Measurements from ENCODE around the gene PELI3.
"Not testable (repeated sequence)": the region's sequence is repeated elsewhere in the genome, so short reads cannot be mapped to it uniquely, and the experiment has no call there.

PELI3 gene, protein sequence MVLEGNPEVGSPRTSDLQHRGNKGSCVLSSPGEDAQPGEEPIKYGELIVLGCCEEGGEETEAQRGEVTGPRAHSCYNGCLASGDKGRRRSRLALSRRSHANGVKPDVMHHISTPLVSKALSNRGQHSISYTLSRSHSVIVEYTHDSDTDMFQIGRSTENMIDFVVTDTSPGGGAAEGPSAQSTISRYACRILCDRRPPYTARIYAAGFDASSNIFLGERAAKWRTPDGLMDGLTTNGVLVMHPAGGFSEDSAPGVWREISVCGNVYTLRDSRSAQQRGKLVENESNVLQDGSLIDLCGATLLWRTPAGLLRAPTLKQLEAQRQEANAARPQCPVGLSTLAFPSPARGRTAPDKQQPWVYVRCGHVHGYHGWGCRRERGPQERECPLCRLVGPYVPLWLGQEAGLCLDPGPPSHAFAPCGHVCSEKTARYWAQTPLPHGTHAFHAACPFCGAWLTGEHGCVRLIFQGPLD

DNA sequence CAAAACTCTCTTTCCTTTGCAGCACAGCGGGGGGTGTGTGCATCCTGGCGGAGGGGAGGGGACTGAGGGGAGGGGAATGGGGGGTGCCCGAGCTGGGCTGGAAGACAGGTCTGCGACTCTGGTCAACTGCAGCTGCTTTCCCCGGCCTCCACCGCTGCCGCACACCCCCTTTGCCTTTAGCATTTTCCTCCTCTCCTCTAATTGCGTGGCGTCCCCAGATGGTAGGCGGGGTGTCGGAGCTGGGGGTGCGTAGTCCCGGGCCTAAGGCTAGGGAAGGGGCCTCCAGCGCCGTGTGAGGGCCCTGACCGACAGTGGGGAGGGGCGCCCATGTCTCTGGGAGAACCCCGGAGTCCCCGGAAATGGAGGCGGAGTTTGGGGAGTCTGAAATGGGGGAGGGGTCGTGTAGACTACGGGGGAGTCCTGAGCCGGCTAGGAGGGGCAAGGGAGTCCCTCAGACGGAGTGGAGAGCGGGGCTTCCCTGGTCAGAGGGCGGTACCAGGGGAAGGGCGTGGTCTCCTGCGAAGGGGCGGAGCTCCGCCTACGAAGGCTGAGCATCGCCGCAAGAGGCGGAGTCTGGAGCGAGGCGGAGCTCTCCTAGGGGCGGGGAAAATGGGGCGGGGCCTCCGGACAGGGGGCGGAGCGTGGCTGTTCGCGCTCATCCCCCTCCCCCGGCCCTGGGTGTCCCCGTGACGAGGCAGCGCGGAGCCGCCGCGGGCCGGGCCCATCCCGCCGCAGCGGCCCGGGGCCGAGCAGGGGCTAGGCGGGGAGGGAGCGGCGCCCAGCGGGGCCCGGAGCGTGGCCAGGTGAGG lies at the start of gene PELI3:
PELI3 (plus strand) TSS at position 681 of the 809 bp plus-strand sequence. CDS start 1,224 bp downstream, outside the sequence.
- peak; percentile 90 for DNase-seq

DNA sequence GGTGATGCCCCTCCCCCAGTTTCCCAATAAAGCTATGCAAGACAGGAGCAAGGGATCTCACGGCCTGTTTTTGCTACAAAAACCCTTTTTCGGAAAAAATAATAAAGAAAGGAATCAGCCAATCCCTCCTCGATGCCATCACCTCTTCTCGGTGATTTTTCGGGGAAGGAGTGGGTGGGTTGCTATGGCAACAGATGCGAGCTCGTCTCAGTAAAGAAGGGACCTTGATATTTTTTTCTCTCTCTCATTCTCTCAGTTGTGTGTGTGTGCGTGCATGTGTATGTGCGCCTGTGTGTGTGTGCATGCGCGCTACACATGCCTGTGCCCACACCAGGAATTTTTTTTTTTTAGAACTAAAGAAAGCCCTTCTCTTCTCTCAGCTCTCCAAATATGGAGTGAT lies 49.7 kb upstream of the PELI3 start:
- DNase-seq = no peak

DNA sequence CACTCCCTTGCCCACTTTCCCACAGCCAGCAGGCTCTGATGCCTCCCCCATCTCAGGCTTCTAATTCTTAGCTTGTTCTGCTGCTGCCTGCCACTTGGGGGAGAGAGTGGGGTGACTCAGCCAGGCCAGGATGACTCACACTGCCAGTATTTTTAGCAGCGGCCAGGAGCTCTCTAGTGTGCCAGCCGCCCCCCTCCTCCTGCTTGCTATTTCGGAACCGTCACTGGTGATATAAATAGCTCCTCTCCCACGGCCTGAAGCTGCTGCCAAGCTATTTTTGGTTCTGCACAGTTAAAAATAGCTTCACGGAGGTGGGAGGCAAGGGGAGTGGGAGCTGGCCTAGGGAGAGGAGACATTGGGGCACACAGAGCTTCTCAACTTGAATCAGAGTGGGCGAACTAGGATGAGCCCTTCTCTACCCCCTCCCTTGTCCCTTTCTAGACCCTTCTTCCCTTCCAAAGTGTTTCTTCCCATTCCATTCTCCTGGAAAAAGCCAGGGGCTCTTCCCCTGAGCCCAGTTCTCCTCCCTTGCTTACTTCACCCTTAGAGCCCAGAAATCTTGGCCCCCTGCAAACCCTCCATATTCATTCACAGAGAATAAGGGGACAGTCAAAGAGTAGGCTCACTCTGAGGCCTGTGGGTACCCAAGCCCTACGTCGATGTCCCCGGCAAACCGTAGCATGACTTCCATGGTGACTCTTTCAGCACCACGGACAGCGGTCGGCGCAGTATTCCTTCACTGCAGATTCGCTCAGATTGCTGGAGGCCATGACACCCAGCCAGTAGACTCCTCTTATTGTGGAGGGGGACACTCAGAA lies 48.3 kb upstream of the PELI3 start:
- peak; percentile 37 to 86 for DNase-seq

DNA sequence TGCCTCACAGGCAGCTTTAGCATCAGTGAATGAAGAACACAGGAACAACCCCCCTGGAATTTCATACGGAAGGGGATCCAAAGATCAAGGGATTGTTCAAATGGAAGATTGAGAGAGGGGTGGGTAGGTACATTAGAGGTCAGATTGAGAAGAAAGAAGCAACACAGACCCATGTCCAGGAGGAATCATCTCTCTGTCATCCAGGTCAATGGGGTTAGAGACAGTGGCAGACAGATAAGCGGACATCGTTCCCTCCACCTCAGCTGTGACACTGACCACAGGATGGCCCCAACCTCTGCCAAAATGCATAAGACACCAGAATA lies 47.8 kb upstream of the PELI3 start:
- DNase-seq = no peak

DNA sequence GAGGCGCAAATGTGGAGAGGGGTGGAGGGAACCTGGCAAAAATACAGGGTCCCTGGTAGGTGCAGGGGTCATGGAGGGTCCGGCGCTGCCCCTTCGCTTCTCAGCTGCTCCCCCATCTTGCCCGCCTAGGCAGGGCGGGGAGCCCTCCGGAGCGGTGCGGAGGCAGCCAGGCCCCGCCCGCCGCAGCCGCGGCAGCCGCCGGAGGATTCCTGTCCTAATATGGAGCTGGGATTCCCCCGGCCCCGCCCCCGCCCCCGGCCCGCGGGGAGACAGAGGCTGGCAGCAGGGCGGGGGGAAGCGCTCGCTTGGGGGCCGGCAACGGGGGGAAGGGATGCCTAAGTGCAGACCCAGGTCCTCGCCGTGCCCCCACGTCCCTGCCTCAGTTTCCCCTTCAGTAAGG lies 46.9 kb upstream of the PELI3 start:
- DNase-seq = no peak

DNA sequence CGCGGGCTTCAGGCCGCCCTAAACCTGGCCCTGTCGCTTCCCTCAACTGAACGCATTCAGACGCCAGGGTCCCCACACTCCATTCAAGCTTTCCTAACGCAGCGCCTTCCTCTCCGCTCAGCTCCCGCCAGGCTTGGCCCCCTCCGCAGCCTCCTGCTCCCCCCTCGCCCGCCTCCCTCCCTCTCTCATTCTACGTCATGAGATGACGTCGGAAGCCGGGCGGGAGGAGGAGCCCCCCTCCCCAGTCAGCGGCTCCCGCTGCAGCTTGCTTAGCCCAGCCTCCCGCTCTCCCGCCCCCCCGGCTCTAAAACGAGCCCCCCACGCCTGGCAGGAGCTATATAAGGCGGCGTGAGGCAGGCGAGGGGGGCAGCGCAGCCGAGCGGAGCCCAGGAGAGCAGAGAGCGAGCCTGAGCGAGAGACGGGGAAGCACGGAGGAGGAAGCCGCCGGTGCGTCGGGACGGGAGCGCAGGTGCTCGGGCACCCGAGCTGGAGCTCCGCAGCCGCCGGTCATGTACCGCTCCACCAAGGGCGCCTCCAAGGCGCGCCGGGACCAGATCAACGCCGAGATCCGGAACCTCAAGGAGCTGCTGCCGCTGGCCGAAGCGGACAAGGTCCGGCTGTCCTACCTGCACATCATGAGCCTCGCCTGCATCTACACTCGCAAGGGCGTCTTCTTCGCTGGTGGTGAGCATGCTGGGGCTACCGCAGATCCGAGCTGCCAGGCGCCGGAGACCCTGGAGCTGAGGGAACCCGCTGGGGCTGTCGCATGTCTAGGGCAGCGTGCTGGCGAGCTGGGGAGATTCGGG lies 45.8 kb upstream of the PELI3 start, which contains the start of gene NPAS4:
NPAS4 (plus strand) TSS at position 365 of the 806 bp plus-strand sequence; CDS start at position 510, 145 bp downstream.
- DNase-seq = no peak

DNA sequence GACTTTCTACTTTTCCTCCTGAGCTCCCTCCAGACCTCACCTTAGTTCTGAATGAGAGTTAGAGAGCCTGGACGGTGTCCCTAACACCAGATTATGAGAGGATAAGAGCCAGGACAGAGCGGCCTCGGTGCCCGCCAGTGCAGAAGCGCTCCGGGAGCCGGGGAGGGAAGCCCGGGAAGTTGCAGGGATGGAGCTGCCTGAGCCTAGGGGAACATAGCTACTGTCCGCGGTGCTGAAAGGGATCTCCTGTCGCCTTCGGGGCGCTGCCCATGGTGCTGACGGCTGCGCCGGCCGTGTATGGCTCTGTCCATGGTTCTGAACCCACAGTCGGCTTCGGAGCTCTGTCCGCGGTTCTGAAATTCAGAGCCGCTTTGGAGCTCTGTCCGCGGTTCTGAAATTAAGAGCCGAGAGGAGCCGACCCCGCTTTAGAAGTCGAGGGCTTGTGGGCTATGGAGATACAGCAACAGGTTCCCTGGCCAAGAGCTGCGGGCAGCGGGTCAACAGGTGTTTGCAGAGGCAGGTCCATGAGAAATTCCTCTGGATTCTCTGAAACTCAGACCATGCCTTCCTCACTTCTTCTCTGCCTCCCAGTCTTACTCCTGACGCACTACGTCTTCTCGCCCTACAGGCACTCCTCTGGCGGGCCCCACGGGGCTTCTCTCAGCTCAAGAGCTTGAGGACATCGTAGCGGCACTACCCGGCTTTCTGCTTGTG lies 45.1 kb upstream of the PELI3 start:
- DNase-seq = peak; percentile 47 to 81

DNA sequence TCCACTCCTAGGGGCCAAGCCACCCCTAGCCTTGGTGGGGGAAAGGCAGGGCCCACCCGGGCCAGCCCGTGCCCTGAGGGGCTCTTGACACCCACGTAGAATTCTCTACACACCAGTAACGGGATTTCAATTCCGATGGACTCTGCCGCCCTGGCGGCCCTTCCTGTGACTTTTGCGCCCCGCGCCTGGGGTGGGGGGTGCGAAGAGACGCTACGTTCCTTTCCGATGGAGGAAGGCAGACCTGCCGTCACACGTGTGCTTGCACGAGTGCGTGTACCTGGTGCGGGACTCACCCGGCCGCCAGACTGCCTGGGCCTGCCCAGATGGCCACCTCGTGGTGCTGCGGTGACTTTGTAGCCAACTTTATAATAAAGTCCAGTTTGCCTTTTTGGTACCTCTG lies 40.4 kb upstream of the PELI3 start:
- no peak for DNase-seq

DNA sequence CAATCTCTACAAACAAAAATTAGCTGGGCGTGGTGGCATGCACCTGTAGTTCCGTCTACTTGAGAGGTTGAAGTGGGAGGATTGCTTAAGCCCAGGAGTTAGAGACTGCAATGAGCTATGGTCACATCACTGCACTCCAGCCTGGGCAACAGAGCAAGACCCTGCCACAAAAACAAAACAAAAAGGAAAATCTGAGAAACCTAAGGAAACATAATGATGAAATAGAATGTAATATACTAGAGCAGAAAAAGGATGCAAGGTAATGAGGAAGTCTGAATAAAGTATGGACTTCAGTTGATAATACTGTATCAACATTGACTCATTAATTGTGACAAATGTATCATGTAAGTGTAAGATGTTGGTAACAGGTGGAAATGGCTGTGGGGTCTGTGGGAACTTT lies 37.8 kb upstream of the PELI3 start:
- no peak for DNase-seq

DNA sequence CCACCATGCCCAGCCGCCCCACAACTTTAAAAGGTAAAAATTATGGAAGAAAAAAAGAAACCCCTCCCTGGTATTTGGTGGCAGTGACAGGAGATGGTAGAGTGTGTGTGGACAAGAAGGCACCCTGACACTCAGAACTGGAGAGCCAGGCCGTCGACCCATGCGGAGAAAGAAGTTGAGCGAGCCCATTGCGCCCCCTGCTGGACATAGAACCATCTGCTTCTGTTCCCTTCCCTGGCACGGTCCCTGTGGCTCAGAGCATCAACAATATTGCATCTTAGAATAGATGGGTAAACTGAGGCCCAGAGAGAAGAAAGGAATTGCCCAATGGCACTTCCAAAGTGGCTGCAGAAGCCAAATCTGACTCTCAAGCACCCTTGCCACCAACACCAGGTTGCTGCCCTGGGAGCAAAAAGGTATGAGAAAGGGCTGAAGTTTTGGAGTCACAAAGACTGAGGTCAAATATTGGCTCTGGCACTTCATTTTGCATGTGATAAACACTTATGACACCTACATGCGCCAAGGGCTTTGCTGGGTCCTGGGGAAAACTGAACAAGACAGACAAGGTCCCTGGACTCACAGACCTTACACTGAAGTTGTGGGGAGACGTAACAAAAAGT lies 36.6 kb upstream of the PELI3 start:
- peak; percentile 59 to 73 for DNase-seq

DNA sequence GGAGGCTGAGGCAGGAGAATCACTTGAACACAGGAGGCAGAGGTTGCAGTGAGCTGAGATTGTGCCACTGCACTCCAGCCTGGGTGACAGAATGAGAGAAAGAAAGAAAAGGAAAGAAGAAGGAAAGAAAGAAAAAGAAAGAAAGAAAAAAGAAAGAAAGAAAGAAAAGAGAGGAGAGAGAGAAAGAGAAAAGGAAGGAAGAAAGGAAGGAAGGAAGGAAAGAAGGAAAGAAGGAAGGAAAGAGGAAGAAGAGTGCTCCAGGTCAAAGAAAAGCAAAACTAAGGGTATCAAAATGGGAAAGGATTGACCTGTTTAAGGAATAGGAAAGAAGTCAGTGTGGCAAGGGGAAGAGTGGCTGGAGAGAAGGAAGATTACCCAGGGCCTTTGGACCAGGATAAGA lies 35.4 kb upstream of the PELI3 start:
- DNase-seq = not testable (repeated sequence)

DNA sequence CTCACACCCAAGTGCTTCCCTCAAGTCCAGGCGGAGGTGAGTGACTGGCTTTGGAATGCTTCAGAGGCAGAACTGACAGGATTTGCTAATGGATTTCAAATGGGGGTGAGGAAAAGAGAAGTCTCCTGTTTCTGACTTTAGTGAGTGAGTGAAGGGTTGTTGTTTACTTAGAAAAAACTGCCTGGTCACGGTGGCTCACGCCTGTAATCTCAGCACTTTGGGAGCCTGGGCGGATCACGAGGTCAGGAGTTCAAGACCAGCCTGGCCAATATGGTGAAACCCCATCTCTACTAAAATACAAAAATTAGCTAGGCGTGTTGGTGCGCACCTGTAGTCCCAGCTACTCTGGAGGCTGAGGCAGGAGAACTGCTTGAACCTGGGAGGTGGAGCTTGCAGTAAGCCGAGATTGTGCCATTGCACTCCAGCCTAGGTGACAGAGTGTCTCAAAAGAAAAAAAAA lies 34.8 kb upstream of the PELI3 start:
- not testable (repeated sequence) for DNase-seq

DNA sequence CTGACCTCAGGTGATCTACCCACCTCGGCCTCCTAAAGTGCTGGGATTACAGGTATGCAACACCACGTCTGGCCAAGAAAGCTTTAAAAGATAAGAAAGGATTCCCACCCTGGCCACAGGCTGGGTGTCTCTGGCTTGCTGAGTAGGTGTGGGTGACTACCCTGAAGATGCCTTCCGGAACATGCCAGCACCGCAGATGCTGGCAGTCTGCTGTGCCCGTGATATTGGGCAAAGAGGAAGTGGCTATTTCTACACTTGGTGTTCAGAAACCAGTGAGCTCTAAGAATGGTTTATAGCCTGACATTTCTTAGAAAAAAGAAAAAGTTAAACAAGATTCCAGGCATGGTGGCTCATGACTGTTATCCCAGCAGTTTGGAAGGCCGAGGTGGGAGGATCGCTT lies 34.1 kb upstream of the PELI3 start:
- DNase-seq = no peak

DNA sequence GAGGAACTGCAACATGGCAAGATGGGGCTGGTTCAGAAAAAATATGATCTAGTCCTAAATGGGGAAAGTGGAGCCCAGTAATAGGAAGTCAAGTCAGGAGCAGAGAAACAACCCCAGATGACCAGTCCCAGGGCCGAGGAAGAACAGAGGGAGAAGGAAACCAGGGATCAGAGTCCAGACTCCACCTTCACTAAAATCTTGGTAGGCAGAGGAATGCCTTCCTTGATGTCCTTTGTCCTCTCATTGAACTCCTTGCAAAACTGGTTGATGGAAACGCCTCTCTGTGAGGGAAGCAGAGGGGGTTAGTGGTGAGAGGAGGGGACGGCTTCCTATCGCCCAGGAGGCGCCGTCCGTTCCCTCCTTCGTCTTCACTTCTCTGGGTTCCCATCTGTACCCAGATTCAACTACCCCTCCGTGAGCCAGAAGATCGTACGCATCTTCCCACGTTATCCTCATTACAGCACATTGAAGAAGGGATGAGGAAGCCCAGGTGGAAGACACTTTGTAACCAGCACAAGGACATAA lies 28.7 kb upstream of the PELI3 start:
- DNase-seq = no peak

DNA sequence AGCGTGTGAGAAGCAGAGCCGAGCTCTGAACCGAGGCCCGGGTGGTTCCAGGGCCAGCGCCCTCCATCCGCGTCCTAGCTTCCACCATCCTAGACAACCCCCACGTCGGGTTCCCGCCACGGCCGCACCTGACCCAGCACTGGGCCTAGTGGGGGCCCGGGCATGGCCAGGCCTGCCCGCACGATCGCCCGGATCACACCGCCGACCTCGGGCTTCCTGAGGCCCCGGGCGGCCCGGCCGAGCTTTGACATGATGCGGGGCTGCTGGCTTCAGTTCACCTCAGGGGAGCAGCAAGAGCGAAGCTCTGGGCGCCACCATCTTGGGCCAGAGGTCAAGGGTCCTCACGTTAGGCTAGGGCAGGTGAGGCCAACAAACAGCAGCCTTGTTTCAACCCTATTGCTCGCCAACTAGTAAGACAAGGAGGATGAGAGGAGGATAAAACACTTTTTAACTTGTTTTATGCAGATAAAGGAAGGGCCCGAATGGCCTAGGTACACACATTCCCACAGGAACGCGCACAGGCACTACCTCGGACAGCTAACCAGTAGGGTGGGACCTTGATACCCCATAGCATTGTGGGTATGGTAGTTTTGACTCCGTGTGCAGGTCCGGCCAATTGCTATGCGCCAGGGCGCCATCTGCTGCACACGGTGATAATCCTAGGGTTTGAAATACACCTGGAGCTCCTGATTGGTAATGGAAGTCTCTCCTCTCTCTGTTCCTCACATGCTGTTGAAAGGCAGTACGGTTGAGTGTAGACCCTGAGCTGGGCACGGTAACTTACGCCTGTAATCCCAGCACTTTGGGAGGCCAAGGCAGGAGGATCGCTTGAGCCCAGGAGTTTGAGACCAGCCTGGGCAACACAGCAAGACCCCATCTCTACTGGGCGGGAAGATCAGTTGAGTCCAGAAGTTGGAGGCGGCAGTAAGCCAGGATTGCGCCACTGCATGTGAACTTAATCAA lies 27.9 kb upstream of the PELI3 start, which contains the start of gene MRPL11:
MRPL11 (minus strand) TSS at position 345 of the 963 bp plus-strand sequence; CDS start at position 251, 94 bp downstream.
- DNase-seq = peak; percentile 56 to 87

DNA sequence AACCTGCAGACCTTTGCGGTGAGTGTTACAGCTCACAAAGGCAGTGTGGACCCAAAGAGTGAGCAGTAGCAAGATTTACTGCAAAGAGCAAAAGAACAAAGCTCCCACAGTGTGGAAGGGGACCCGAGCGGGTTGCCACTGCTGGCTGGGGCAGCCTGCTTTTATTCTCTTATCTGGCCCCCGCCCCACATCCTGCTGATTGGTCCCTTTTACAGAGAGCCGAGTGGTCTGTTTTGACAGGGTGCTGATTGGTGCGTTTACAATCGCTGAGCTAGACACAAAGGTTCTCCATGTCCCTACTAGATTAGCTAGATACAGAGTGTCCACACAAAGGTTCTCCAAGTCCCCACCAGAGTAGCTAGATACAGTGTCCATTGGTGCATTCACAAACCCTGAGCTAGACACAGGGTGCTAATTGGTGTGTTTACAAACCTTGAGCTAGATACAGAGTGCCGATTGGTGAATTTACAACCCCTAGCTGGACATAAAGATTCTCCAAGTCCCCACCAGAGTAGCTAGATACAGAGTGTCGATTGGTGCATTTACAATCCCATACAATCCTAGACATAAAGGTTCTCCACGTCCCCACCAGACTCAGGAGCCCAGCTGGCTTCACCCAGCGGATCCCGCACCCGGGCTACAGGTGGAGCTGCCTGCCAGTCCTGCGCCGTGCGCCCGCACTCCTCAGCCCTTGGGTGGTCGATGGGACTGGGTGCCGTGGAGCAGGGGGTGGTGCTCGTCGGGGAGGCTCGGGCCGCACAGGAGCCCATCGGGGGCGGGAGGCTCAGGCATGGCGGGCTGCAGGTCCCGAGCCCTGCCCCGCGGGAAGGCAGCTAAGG lies 26.4 kb upstream of the PELI3 start:
- DNase-seq = not testable (repeated sequence)

DNA sequence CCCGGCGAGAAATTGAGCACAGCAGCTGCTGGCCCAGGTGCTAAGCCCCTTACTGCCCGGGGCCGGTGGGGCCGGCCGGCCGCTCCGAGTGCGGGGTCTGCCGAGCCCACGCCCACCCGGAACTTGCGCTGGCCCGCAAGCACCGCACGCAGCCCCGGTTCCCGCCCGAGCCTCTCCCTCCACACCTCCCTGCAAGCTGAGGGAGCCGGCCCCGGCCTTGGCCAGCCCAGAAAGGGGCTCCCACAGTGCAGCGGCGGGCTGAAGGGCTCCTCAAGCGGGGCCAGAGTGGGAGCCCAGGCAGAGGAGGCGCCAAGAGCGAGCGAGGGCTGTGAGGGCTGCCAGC lies 25.8 kb upstream of the PELI3 start:
- not testable (repeated sequence) for DNase-seq

DNA sequence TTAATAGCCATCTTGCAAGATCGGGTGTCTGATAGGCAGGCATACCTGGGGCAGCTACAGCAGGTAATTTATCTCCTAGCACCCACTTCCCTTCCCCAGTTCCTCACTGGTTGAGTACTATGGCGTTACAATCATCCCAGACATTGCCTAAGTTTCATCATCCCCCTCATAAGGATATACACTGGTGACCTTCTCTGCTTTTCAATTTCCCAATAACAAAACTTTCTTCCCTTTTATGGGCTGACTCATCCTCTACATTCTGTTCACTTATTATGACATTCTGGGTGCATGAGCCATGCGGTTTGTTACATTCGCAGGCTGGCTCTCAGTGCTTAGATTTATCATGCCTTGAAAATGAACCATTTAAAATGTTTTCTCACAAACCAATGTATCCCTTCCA lies 23.1 kb upstream of the PELI3 start:
- DNase-seq = no peak

Measured in bone marrow (tissue), 2 donors.